AG04449 (cell line): ENCODE results near the gene DPP7.
"Not testable (repeated sequence)": the region's sequence is repeated elsewhere in the genome, so short reads cannot be mapped to it uniquely, and the experiment has no call there.

Experiments
- CTCF ChIA-PET: fragments of 350-600 bp; formaldehyde crosslinking; extraction: SDS; loops from one replicate; lab custom pipeline; 2021; ENCODE audit warnings: antibody characterized with exemption; lab: Yijun Ruan, JAX
- POLR2A ChIA-PET: fragments of 400-600, 350-600 bp; formaldehyde crosslinking; extraction: SDS; loops from one replicate; lab custom pipeline; 2020; ENCODE audit warnings: antibody characterized with exemption, inconsistent platforms; lab: Yijun Ruan, JAX
- DNase-seq: peaks from one replicate; pipeline ENCODE4 v3.0.0-alpha.2; 2010; ENCODE audit warnings: low read depth, low spot score
- H3K4me3 ChIP-seq: 2 replicates; pipeline ENCODE4 v1.5.1; 2011; ENCODE audit warnings: low read depth, mild to moderate bottlenecking, control low read depth, low read length
- TF ChIP-seq, protein P1 (sequence below): IDR thresholded peaks from one replicate; pipeline ENCODE4 v1.5.1; 2011; ENCODE audit warnings: mild to moderate bottlenecking, moderate library complexity, low read length, control low read depth, inconsistent platforms; ENCODE audit not compliant: insufficient read depth; ENCODE audit errors: missing control alignments

The DPP7 gene

DNA sequence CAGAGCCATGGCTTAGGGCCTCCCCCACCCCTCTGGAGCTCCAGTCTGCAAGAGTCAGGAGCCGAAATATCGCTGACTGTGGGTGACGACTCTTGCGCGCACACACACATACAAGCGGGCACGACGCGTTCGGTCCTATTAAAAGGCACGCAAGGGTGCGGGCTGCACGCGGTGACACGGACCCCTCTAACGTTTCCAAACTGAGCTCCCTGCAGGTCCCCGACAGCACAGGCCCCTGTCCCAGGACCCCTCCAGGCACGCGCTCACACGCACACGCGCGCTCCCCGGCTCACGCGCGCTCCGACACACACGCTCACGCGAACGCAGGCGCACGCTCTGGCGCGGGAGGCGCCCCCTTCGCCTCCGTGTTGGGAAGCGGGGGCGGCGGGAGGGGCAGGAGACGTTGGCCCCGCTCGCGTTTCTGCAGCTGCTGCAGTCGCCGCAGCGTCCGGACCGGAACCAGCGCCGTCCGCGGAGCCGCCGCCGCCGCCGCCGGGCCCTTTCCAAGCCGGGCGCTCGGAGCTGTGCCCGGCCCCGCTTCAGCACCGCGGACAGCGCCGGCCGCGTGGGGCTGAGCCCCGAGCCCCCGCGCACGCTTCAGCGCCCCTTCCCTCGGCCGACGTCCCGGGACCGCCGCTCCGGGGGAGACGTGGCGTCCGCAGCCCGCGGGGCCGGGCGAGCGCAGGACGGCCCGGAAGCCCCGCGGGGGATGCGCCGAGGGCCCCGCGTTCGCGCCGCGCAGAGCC, 24.4 kb upstream of the DPP7 start, which contains the start of gene GRIN1:
TSS of gene GRIN1 (plus strand) at position 433 of the 746 bp plus-strand sequence. CDS start 333 bp downstream, outside the sequence.
- no peak within 1 kb of the TSS for H3K4me3 ChIP-seq
- ChIA-PET POLR2A (no interaction called here), CTCF (interaction anchor here (1.2 to 1.6 kb wide), 3 partner anchors 10 to 98 kb away, joined by 3 to 4 read pairs (median 4); no protein-coding TSS in a partner anchor)
- DNase-seq: no peak
- TF ChIP-seq, protein P1, sequence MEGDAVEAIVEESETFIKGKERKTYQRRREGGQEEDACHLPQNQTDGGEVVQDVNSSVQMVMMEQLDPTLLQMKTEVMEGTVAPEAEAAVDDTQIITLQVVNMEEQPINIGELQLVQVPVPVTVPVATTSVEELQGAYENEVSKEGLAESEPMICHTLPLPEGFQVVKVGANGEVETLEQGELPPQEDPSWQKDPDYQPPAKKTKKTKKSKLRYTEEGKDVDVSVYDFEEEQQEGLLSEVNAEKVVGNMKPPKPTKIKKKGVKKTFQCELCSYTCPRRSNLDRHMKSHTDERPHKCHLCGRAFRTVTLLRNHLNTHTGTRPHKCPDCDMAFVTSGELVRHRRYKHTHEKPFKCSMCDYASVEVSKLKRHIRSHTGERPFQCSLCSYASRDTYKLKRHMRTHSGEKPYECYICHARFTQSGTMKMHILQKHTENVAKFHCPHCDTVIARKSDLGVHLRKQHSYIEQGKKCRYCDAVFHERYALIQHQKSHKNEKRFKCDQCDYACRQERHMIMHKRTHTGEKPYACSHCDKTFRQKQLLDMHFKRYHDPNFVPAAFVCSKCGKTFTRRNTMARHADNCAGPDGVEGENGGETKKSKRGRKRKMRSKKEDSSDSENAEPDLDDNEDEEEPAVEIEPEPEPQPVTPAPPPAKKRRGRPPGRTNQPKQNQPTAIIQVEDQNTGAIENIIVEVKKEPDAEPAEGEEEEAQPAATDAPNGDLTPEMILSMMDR: no peak

DNA sequence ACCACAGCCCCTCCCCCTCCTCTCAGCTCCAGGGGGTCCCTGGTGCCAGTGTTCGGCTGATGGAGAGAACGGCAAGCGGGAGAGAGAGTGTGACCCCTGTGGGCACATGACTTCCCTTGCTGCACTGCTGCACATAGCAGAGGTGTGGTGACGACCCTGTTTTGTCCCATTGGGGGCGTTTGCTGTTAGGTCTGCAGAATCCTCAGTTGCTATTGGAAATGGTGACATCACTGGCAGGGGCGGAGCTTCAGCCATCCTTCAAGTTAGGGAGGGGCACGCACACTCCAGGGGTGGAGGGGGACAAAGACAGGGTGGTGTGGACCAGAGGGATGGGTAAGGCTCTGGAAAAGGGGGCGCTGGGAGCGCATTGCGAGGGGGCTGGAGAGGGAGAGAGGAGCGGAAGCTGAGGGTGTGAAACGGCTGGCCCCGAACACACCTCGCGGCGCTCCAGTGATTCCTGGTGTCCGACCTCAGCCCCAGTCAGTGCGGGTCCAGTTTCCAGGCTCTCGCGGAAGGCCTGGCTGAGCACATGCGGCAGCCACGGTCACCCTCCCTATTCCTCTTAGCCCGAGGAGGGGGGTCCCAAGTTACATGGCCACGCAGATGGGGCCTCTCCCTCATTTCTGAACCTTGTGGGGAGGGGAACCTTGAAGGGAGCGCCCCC, 23.7 kb upstream of the DPP7 start:
- TF ChIP-seq, protein P1: no peak
- CTCF ChIA-PET: interaction anchor here (1.2 to 1.6 kb wide), 3 partner anchors 9 to 99 kb away, joined by 3 to 4 read pairs (median 4); no protein-coding TSS in a partner anchor
- H3K4me3 ChIP-seq: no peak overlapping the region
- POLR2A ChIA-PET: no interaction called here
- no peak for DNase-seq

DNA sequence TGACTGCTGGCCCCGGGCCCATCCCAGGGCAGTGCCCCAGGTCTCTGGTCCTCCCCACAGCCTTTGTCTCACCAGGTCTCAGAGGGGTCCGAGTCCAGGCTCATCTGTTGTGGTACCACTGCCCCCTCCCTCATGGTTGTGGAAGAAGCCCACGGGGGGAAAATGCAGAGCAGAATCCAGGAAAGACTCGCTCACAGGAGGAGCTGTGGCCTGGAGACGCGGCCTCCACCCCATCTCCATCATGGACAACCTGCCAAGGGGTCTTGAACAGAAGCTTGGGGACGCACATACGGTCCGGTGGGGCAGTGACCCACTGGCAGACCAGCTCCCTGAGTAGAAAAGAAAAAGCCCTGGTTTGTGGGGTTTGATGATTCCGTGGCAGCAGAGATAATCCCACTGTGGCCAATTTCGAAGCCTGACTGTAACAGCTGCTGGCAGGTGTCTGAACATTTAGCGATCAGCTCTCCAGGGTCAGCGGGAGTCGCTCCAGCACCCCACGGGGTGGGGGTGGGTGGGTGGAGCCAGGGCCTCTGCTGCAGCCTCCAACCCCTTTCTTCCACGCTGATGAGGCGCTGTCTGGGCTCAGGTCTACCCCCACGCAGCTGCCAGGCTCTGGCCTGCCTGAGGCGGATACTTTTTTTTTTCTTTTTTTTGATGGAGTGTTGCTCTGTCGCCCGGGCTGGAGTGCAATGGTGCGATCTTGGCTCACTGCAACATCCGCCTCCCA, 22.5 kb upstream of the DPP7 start:
- TF ChIP-seq, protein P1: no peak
- DNase-seq: no peak
- H3K4me3 ChIP-seq: no peak overlapping the region
- CTCF ChIA-PET: interaction anchor here (0.9 to 1.4 kb wide), 2 partner anchors 88 to 100 kb away, joined by 3 to 4 read pairs; no protein-coding TSS in a partner anchor
- POLR2A ChIA-PET: interaction anchor here (1.1 kb wide), 1 partner anchor 104 kb away, joined by 3 read pairs; no protein-coding TSS in a partner anchor

DNA sequence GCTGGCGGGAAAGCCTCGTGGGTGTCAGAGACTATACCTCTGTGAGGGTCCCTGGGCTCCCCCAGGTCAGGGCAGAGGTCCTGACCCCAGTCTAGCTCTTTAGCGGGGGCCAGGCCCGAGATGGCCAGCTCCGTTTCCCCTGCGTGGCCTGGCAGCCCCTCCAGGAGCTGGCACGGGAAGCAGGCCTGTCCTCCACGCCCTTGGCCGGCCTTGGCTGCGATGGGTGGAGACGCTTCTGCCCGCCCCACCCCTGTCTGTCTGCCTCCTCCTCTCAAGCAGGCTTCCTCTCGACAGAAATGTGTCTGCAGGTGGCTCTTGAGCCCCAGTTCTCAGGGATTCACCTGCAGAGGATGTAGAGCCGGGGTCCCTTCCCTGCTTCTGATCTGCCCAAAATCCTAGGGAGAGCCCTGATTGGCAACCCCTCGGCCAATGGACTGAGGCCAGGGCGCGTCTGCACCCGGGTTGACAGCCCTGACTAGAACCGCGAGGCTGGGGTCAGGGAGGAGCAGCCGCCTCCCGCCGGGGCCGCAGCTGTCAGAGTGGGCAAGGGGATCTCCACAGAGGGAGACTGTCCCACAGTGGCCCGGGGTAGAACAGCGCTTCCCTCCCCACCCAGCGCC, 21.8 kb upstream of the DPP7 start:
- TF ChIP-seq, protein P1: no peak
- no peak for DNase-seq
- no peak overlapping the region for H3K4me3 ChIP-seq
- POLR2A ChIA-PET: interaction anchor here (1.1 kb wide), 1 partner anchor 104 kb away, joined by 3 read pairs; no protein-coding TSS in a partner anchor
- CTCF ChIA-PET: no interaction called here

DNA sequence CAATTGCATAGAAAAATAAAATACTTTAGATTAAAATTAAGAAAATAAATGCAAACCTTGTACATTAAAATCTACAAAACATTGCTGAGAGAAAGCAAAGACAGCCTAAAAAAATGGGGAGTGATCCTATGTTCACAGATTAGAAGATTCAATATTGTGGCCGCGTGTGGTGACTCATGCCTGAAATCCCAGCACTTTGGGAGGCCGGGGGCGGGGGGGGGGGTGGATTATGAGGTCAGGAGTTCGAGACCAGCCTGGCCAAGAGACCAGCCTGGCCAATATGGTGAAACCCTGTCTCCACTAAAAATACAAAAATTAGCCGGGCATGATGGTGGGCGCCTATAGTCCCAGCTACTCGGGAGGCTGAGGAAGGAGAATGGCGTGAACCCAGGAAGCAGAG, 20.6 kb upstream of the DPP7 start:
- POLR2A ChIA-PET, DNase-seq, H3K4me3 ChIP-seq, CTCF ChIA-PET: not testable (repeated sequence)

DNA sequence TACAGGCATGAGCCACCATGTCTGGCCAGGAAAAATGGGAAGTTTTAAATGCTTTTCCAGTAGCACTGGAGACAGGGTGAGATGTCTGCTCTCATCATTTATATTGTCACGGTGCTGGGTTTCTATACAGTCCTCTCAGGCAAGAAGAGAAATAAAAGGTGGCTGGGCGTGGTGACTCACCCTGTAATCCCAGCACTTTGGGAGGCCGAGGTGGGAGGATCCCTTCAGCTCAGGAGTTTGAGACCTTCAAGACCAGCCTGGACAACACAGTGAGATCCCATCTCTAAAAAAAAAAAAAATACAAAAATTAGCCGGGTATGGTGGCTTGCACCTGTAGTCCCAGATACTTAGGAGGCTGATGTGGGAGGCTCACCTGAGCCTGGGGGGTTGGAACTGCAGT, 19.7 kb upstream of the DPP7 start:
- no peak for DNase-seq
- ChIA-PET POLR2A (no interaction called here), CTCF (no interaction called here)
- H3K4me3 ChIP-seq: no peak overlapping the region
- TF ChIP-seq, protein P1: no peak
